Muscle layer of colon (tissue), 2 donors: Measurements from ENCODE around the gene PLEK.
"Not testable (repeated sequence)": the region's sequence is repeated elsewhere in the genome, so short reads cannot be mapped to it uniquely, and the experiment has no call there.

Experiments
- H3K27ac ChIP-seq: one replicate; pipeline ENCODE4 v1.7.0; 2013; ENCODE audit warnings: low read depth, mild to moderate bottlenecking, low read length, moderate library complexity
- H3K27me3 ChIP-seq, 2 donors: one replicate each; pipeline ENCODE4 v1.7.0; 2013; ENCODE audit warnings: low read length in 2 of 2, mild to moderate bottlenecking in 2 of 2; ENCODE audit not compliant: insufficient read depth in 2 of 2, control insufficient read depth in 1 of 2
- H3K36me3 ChIP-seq: one replicate; pipeline ENCODE4 v1.7.0; 2013; ENCODE audit warnings: mild to moderate bottlenecking, low read length; ENCODE audit not compliant: insufficient read depth
- H3K4me1 ChIP-seq: one replicate; pipeline ENCODE4 v1.7.0; 2013; ENCODE audit warnings: mild to moderate bottlenecking, low read length; ENCODE audit not compliant: insufficient read depth
- H3K4me3 ChIP-seq, 2 donors: one replicate each; pipeline ENCODE4 v1.7.0; 2013; ENCODE audit warnings: low read length in 2 of 2, low read depth in 1 of 2, mild to moderate bottlenecking in 1 of 2, moderate library complexity in 1 of 2
- H3K9ac ChIP-seq: one replicate; pipeline ENCODE4 v1.7.0; 2013; ENCODE audit warnings: low read length
- H3K9me3 ChIP-seq: one replicate; pipeline ENCODE4 v1.7.0; 2013; ENCODE audit warnings: mild to moderate bottlenecking, low read length
- donor health status: abdominal sarcoma.
- donor health status: Adenocarcinoma of cecum.

The PLEK gene

DNA sequence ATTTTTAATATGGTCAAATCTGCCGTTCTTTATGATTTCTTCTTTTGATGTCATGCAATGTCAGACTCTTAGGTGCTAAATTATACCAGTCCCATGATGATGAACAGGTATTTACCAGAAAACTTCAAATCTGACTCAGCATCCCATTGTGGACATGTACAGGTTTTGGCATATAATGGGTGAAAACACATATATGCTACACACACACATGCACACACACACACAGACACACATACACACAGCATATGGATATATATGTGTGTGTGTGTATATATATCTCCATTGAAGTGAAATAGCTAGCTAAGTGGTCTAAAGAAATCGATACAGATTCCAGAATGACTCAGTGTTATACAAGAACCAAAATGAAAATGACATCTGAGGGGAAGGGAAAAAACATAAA, 7.4 kb downstream of the PLEK start:
- H3K4me1 ChIP-seq, result no peaks in the 10 kb centered on the region

DNA sequence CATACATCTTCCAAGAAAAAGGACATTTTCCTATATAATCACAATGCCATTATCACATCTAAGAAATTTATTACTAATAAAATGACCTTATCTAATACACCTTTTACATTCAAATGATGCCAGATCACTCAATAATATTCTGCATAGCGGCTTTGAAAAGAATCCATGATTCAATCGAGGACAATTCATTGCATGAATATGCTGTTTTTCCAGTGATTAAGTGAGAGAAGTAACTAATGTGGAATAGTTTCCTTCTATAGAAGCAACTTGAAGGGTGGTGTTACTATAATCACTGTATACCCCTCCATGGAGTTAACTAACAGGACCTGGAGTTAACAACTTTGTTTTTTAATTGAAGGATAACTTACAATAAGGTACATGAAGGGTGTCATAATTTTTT, 9.1 kb downstream of the PLEK start:
- Histone ChIP-seq H3K4me3 (no peak overlapping the region), H3K27ac (no peak overlapping the region), H3K27me3 (no peaks in the 10 kb centered on the region), H3K36me3 (no peaks in the 10 kb centered on the region), H3K4me1 (no peaks in the 10 kb centered on the region), H3K9me3 (no peaks in the 10 kb centered on the region), H3K9ac (no peak overlapping the region)

More for the DNA sequence above, 7.4 kb downstream of the PLEK start:
- Histone ChIP-seq H3K9me3 (no peaks in the 10 kb centered on the region), H3K9ac (no peak overlapping the region), H3K4me3 (no peak overlapping the region), H3K27ac (no peak overlapping the region), H3K36me3 (no peaks in the 10 kb centered on the region), H3K27me3 (no peaks in the 10 kb centered on the region)

DNA sequence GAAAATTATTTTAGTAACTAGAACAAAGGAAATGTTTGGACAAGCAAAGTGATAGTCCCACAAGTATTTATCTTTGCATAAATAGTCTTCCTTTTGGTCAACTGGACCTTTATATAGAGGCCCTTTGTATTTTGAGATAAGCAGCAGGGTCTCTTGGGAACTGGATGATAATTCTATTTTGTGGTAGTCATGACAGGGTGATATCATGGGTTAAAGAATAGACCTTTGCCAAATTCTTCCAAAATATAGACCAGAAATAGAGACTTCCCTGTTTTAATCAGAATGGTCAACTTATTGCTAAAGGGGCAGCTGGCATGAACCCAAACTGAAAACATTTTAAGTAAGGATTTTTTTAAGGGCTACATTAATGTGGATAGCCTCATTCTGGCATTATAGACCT, 10.5 kb downstream of the PLEK start:
- Histone ChIP-seq H3K4me1 (no peaks in the 10 kb centered on the region), H3K9ac (no peak overlapping the region), H3K27me3 (no peaks in the 10 kb centered on the region), H3K4me3 (no peak overlapping the region), H3K36me3 (no peaks in the 10 kb centered on the region), H3K27ac (no peak overlapping the region), H3K9me3 (no peaks in the 10 kb centered on the region)

DNA sequence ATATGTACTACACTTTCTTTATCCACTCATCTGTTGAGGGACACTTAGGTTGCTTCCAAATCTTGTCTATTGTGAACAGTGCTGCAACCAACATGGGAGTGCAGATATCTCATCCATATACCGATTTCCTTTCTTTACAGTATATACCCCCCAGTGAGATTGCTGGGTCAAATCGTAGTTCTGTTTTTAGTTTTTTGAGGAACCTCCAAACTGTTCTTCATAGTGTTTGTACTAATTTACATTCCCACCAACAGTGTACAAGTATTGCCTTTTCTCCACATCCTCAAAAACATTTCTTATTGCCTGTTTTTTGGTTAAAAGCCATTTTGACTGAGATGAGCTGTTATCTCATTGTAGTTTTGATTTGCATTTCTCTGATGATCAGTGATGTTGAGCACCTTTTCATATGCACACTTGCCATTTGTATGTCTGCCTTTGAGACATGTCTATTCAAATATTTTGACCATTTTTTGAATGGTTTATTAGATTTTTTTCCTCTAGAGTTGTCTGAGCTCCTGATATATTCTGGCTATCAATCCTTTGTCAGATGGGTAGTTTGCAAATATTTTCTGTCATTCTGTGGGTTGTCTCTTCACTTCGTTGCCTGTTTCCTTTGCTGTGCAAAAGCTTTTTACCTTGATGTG, 12.2 kb downstream of the PLEK start:
- Histone ChIP-seq H3K27me3 (no peaks in the 10 kb centered on the region), H3K27ac (no peak overlapping the region), H3K4me3 (no peak overlapping the region), H3K4me1 (no peaks in the 10 kb centered on the region), H3K9me3 (no peaks in the 10 kb centered on the region), H3K9ac (no peak overlapping the region), H3K36me3 (no peaks in the 10 kb centered on the region)

DNA sequence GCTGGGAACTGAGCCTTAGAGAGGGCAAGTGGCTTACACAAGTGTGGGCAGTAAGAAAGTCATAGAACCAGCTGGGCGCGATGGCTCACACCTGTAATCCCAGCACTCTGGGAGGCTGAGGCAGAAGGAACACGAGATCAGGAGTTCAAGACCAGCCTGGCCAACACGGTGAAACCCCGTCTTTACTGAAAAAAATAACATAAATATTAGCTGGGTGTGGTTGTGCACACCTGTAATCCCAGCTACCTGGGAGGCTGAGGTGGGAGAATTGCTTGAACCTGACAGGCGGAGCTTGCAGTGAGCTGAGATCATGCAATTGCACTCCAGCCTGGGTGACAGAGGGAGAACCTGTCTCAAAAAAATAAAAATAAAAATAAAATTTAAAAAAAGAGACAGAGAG, 13.7 kb downstream of the PLEK start:
- H3K4me1 ChIP-seq, H3K4me3 ChIP-seq, H3K27me3 ChIP-seq, H3K9me3 ChIP-seq, H3K9ac ChIP-seq, H3K27ac ChIP-seq, H3K36me3 ChIP-seq: not testable (repeated sequence)

DNA sequence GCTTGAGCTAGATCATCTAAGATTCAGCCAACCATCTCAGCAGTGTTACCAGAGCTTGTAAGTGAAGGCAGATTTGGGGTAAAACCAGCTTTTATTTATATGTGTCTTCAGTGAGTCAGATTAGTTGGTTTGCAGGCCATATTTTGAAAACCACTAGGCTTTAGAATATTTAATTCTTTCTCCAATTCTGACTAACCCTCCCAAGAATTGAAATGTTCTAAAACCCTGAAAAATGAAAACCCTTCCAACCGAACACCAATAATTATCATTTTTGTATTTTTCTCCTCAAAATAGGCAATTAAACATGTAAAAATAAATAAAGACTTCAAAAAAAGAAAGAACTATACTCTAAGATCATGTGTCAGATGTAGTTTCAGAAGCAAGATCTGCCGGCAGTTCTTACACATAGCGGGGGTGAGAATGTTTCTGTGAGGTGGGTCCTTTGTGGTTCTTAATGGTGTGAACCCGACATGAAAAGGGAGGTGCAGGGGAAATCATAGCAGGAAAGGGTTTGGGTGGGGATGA, 14.2 kb downstream of the PLEK start:
- no peaks in the 10 kb centered on the region for H3K9me3 ChIP-seq
- H3K4me3 ChIP-seq, result no peak overlapping the region
- no peak overlapping the region for H3K27ac ChIP-seq
- no peaks in the 10 kb centered on the region for H3K27me3 ChIP-seq
- no peaks in the 10 kb centered on the region for H3K4me1 ChIP-seq
- no peak overlapping the region for H3K9ac ChIP-seq
- H3K36me3 ChIP-seq, result no peaks in the 10 kb centered on the region

DNA sequence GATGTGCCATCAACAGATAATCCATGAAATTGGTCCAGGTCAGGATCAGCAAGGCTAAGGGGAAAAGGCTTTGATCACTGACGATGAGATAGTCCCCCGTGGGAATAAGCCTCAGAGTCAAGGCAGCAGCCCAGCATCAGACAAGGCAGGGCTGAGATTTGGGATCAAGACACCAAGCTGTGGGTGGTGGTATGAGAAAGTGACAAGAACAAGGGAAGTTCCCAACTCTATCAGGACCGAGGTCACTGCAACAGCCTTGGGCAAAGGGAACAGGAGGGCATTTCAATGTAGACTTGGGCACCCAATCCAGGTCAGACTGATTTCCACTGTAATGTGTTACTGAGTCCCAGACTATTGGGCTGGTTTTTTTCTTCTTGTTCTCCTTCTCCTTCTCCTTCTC, 18.7 kb downstream of the PLEK start:
- Histone ChIP-seq H3K27me3 (no peaks in the 10 kb centered on the region), H3K9ac (no peak overlapping the region), H3K4me1 (no peaks in the 10 kb centered on the region), H3K36me3 (no peaks in the 10 kb centered on the region), H3K9me3 (no peaks in the 10 kb centered on the region), H3K27ac (no peak overlapping the region), H3K4me3 (no peak overlapping the region)

DNA sequence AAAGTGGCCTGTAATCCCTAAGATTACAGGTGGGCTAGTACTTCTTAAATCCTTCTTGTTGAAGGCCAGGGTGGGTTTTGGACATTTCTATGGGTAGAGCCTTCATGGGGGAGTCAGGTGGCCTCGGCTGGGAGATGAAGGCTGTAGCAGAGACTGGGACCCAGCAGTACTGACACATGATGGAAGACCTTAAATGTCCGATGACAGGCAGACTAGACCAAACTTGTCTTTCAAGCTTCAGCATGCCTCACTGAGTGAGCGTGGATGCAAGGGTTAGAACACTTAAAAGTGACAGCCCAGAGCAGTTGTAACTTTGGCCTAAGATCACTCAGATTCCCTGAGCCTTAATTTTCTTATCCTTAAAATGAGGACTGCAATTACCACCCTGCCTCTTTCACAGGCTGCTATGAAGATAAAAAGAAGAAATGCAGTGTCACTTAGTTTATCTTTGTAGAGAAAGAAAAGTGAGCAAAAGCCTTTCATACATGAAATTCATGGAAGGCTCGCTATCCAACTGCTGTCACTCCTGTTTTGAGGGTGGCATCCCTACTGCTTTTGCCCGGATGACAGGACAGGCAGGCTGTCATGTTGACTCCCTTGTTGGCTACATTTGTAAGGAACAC, 19.5 kb downstream of the PLEK start:
- H3K27ac ChIP-seq, result no peak overlapping the region
- no peaks in the 10 kb centered on the region for H3K4me1 ChIP-seq
- no peak overlapping the region for H3K9ac ChIP-seq
- H3K4me3 ChIP-seq, result no peak overlapping the region
- H3K9me3 ChIP-seq, result no peaks in the 10 kb centered on the region
- no peaks in the 10 kb centered on the region for H3K27me3 ChIP-seq
- no peaks in the 10 kb centered on the region for H3K36me3 ChIP-seq

DNA sequence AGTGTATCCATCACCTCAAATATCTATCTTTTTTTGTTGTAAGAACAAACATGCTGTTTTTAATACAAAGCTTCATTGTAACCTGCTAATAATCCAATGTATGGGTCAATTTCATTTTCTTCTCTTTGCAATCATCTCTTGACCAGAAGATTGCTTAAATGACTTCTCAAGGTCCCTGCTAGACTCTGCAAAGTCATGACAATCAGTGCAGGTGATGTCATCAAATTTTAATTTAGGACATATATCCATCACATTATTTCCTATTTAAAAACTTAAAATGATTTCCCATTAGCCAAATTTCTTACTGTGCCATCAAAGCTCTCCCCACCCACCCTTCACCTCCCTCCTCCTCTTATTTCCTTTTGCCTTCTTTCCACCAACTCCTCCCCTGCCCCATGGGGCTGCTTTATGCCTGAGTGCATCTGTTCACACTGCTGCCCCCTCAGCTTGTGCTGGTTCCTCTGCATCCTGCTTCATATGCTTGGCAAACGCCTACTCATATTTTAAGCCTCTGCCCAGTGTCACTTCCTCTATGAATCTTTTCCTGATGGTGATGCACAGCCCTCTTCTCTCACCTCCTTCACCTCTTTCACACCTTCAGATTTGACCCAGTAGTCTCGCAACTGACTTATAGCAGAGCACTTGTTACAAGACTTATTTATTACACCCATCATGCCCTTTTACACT, 20.3 kb downstream of the PLEK start:
- no peaks in the 10 kb centered on the region for H3K4me1 ChIP-seq

DNA sequence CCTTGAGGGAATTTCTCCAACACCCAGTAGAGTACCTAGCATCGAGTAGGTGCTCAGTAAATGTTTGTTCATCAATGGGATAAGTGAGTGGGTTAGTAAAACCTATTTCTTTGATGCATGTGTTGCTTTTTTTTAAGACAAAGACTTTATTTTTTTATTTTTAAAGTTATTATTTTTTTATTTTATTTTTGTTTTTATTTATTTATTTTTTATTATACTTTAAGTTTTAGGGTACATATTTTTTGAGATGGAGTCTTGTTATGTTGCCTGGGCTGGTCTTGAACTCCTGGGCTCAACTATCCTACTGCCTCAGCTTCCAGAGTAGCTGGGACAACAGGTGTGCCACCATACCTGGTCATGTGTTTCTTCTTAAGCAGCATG, 20.8 kb downstream of the PLEK start:
- H3K4me3 ChIP-seq, result no peak overlapping the region
- peaks cover 3% of the 10 kb centered on the region for H3K4me1 ChIP-seq
- no peak overlapping the region for H3K27ac ChIP-seq
- H3K9ac ChIP-seq, result no peak overlapping the region
- H3K27me3 ChIP-seq, result no peaks in the 10 kb centered on the region
- H3K9me3 ChIP-seq, result no peaks in the 10 kb centered on the region
- H3K36me3 ChIP-seq, result no peaks in the 10 kb centered on the region

More for the DNA sequence above, 20.3 kb downstream of the PLEK start:
- H3K36me3 ChIP-seq, result no peaks in the 10 kb centered on the region
- no peak overlapping the region for H3K27ac ChIP-seq
- H3K9me3 ChIP-seq, result no peaks in the 10 kb centered on the region
- H3K4me3 ChIP-seq, result no peak overlapping the region
- H3K9ac ChIP-seq, result no peak overlapping the region
- no peaks in the 10 kb centered on the region for H3K27me3 ChIP-seq

DNA sequence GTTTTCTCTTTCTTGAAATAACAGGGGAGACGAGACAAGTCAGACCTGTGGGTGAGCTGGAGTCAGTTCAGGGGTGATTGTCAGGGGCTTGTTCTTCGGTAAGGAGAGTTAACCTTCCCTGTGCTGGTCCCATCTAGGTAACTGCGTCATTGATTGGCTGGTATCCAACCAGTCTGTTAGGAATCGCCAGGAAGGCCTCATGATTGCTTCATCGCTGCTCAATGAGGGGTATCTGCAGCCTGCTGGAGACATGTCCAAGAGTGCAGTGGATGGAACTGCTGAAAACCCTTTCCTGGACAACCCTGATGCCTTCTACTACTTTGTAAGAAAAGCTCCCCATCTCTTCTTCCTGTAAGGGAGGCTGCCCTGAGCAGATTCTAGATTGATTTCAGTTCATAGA, 21.3 kb downstream of the PLEK start:
- Histone ChIP-seq H3K27ac (no peak overlapping the region), H3K9me3 (no peaks in the 10 kb centered on the region), H3K27me3 (no peaks in the 10 kb centered on the region), H3K4me1 (peaks cover 7% of the 10 kb centered on the region), H3K4me3 (no peak overlapping the region), H3K9ac (no peak overlapping the region), H3K36me3 (no peaks in the 10 kb centered on the region)
